ENCODE measurements around the gene PLA1A.
A peak's percentile ranks its signal among the peaks of the same experiment; 100 is the strongest.

Gene PLA1A

DNA sequence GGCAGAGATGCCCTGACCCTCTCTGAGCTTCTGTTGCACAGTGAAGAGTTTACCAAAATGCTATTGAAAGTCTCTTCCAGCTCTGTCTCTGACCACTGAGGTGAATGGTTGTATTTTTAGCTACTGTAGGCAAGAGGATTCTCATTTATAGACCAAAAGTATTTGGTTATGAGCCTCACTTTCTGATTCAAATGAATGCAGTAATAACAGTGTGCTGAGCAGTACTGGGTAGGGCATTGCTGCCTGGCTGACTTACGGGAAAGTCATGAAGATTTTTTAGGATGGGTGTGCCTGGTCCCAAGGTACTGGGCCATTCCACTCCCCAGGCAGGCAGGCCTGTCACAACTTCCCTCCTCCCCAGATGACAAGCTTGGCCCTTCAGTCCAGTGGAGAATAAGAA lies 15.5 kb downstream of the PLA1A start:
- DNase-seq: no peak

- DNase-seq: no peak
These were observed 16.2 kb downstream of the PLA1A start for GRCh38 chr3:119613872-119614271.

GRCh38 chr3:119616056-119616455 lies 18.4 kb downstream of the PLA1A start:
- no peak for DNase-seq

DNA sequence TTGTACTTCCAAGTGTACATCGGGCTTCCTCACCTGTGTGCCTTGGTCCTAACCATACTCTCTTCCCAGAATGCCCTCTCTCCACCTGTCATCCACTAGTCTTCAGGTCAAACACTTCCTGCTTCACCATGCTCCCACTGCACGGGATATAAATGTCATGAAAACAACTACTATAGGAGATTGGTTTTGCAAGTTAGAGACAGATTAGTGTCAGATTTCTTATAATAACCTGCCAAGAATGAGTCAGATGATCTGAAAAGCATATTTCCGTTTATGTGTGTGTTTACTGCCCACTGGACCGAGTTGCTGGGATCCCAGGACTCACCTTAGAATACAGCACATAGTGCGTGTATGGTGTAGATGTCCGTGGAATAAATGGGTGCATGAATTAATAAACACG lies 21.4 kb downstream of the PLA1A start:
- DNase-seq: peak; percentile 12

- DNase-seq: no peak
These were observed 23.2 kb downstream of the PLA1A start for GRCh38 chr3:119620899-119621298.

DNA sequence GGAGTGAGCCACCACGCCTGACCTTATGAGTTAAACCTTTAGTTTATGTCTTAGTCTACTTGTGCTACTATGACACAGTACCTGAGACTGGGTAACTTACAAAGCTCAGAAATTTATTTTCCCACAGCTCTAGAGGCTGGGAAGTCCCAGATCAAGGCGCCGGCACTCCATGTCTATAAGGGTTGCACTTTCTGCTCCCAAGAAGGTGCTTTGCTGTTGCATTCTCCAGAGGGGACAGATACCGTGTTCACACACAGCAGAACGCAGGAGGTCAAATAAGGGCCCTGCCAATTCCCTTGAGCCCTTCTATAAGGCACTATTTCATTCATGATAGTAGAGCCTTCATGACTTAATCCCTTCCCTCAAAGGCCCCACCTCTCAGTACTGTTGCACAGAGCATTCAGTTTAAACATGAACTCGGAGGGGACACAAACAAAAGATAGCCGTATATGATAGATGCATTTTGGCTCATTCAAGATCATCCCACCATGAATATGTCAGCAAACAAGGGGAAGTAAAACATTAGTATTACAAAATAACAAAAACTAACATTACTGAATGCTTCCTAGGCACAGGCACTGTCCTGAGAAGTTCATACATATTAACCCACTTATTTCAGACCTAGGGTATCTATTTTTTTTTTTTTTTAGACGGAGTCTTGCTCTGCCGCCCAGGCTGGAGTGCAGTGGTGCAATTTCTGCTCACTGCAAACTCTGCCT lies 26.5 kb downstream of the PLA1A start:
- DNase-seq: no peak

DNA sequence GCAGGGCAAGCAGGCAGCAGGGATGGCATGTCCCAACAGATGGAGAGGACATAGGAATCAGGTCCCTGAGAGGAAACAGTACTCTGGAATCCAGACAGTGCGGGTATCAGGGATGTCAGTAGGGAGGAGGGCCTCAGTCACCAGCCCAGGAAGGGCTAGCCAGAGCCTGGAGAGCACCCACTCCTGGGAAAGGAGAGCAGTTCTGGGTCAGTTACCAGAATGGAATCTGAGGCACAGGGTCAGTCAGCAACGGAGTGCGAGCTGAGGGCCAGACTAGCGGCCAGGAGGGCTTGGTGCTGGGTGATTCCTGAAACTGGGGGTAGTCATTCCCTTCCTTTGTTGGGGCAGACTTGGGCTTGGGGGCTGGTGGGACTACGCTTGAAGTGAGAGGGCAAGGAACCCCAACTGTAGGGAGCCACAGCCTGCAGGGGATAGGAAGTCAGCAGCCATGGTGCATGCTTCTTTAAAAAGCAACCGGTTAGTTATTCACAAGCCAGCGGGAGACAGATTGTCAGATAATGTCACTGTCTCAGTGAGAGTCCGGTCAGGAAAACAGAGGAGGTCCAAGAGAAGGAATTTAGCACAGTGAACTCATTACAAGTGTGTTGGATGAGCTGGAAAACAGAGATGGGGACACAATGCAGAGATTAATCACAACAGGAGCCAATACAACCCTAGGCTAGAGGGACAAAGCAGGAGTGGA lies 27.9 kb downstream of the PLA1A start:
- DNase-seq: no peak

DNA sequence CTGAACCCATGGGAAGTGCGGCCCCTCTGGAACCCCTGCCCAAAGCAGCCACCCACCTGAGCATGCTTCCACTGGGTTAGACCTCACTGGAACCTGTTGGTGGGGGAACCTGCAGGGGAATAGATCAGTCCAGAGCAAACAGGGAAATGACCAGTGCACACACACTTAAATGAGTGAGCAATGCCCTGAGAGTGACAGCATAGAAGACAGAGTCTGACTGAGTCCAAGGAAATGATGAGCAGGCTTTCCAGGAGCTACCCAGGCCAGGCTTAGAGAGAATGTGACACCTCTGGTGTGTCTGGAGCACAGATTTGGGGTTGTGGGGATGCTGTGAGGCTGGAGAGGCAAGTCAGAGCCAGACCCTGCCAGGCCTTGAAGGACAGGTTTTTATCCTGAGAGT lies 28.5 kb downstream of the PLA1A start:
- DNase-seq: no peak

GRCh38 chr3:119627461-119627860 lies 29.8 kb downstream of the PLA1A start:
- DNase-seq: no peak

DNA sequence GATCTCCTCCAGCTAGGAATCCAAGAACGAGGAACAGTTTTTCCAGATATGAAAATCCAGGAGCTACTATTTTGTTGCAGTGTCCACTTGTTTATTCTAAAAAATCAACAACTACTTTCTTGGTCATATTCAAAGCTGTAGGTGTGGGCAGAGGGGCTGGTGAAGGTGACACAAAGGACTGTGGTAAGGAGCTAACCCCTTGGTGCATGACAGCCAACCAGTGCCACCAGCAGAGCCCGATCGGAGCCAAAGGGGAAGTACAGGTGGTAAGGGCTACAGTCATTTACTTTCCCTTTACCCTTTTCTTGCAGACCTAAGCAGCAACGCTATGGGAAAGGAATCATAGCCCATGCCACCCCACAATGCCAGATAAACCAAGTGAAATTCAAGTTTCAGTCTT lies 30.7 kb downstream of the PLA1A start:
- DNase-seq: peak; percentile 65

DNA sequence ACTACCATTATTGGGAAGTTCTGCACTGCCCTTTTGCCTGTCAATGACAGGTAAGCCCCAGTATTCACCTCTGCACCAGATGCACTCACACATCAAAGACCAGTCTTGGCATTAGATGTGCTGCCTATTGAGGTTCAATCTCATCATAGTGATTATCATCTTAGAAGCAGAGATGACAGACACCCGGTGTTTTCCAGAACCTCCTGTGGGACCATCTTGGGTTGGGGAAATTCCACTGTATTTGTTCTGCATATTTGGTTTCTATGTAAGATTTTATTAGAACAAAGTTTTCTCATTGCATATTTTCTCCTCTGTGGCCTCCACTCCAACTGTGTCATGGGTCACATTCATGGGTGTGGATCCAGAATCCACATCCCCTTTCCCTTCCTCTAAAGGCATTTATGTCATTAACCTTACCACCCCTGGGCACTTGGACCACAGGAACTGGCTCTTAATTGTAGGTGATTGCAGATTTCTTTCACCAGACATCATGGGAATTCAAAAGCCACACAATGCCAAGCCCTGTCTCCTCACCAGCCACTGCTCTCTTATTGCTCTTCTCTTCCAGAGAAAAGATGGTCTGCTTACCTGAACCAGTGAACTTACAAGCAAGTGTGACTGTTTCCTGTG lies 31.2 kb downstream of the PLA1A start:
- no peak for DNase-seq

DNA sequence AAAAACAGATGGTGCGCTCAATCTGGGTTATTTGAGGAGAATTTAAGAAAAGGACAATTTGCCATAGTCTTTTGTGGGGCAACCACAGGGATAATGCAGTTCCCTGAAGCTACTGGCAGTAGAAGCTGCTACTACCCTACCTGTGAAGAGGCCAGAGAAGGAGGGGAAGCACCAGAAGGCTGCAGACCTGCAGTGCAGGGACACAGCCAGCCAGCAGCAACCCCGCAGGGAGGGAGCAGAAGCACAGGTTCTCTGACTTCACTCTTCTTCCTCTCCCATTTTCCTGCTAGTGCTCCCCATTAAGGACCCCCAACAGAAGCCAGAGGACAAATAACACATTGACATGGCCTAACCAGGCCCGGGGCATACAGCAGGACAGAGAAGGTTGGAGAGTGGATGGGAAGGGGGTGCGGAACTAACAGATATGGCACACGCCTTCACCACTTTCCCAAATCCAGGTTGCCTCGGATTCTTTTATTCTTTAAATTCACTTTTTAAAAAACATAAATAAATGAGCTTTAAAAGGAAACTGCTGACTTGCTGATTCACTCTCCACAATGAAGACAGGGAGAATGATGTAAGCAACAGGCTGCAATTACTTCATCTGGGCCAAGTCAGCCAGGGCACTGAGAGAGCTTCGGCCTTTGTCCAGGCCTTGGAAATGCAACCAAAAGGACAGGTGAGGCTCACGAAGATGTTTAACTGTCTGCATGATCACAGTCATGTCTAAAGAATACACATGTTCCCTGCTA lies 32.6 kb downstream of the PLA1A start:
- no peak for DNase-seq

GRCh38 chr3:119630880-119631329 lies 33.2 kb downstream of the PLA1A start:
- DNase-seq: no peak

DNA sequence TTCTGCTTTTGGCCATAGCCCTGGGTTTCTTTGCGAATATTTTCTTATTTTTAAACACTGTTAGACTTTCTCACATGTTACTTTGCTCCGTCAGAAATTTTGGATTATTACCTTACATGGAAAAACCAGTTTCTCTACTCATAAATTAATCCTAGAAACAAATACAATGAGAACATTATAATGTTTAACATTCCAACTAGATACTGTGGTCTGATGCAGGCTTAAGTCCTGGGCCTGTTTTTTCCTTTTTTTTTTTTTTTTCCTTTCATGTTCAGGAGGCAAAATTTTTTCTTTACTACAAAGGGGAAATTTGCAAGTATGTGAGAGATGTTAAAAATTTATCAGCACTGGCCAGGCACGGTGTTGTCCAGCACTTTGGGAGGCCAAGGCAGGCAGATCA lies 33.8 kb downstream of the PLA1A start:
- DNase-seq: no peak

- DNase-seq: no peak
These were observed 34.5 kb downstream of the PLA1A start for GRCh38 chr3:119632216-119632615.

GRCh38 chr3:119632829-119633228 lies 35.1 kb downstream of the PLA1A start:
- DNase-seq: no peak

DNA sequence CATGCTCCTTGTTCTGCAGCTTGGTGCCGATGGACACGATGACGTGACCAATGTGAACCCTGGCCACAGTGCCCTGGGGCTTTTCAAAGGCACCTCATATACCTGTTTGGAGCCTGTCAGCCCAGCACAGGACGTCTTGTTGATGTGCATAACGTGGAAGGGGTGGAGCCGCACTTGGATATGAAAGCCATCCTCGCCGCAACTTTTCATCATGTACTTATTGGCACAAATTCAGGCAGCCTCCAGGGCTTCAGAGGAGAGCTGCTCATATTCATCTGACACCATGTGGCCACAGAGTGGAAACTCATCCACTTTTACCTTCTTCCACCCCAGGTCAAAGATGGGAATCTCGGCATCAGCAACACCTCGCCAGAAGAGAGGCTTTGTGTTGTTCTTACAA lies 38.0 kb downstream of the PLA1A start:
- no peak for DNase-seq

DNA sequence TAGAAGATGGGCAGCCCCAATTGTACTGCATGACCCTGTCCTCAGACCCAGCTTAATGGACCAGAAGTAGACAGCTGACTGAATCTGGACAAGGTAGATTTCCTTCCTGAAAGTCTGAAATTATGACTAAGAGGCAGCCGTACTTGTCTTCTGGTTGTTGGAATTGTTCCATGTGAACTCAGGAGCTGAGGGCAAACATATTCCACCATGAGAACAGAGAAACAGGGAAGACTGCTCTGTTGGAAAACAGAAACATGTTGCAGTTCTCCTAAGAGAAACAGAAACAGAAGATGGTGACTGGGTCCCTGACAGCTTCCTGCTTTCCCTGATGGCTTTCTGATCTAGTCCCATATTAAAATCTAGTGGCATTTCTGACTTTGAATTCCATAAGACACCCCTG lies 38.6 kb downstream of the PLA1A start:
- no peak for DNase-seq

- DNase-seq: no peak
These were observed 39.4 kb downstream of the PLA1A start for GRCh38 chr3:119636891-119637611.

DNA sequence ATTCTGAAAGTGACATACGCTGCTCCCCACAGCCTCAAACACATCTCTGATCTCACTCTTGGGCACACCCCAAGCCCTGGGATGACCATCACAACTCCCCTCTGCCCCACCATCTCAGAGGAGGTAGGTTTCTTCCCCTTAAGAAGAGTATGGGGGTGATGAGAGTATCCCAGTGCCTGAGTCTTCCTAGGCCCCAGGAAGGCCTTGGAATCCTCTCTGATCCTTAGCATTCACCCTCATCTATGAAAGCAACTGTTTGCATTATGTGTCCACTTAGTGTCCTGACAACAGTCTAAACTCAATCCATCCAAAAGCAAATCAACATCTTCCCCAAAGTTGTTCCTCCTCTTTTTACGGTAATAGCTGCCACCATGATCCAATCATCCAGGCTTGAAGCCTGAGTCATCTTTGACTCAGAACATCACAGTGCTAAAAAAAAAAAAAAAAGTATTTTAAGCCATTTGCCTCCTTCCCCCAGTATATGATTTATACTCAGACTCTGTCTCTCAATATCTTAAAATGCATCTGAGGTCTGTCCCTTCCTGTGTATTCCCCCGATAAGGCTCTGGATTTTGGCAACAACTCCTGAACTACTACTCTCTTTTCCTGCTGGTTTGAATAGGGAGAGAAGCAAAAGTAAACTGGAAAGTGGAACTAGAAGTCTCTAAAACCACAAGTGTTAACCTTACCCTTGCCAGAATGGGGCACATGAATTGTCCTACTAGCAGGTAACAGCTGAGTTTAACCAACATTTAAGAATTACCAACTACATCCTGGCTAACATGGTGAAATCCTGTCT lies 40.2 kb downstream of the PLA1A start:
- peak; percentile 25 for DNase-seq

DNA sequence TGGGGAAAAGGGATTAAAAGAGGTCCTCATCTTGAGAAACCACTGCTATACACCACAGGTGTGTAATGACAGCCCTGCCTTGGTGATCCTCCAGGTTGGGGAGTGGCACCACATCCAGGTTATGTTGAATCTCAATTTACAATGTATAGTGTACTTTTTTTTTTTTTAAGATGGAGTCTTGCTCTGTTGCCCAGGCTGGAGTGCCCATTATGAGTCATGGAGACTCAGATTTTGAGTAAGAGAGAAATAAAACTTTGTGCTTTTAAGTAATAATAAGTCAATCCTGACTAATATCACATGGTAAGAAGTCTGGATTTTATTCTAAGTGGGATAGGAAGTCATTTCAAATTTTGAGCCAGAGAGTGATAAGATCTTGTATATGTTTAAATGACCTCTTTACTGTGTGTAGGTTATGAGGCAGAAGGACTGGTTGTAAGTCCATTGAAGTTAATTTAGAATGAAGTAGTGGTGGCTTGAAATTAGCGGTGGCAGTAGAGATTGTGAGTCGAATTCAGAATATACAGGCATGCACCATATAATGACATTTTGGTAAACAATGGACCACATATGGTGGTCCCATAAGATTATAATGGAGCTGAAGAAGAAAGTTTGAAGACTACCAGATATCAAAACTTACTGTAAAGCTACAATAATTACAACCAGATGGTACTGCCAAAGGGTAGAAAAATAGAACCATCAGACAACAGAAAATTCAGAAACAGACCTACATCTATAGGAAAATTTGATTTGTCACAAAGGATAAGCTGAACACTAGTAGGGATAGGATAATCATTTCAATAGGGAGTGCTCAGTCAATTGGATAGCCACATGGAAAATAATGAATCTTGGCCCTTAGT lies 42.0 kb downstream of the PLA1A start:
- DNase-seq: peak; percentile 30
